Activated CD4-positive, alpha-beta memory T cell treated with anti-CD3 and anti-CD28 coated beads, Interleukin-2, amount 10 ng/mL, durations not matched to agents 7 days and 5 days (primary cell): Measurements from ENCODE around the gene KRTAP10-4. TPM values are rescaled to one million over a fixed set of nuclear protein-coding genes. Genes with fewer than 3 reads are reported as not detected.
"Not testable (repeated sequence)": the region's sequence is repeated elsewhere in the genome, so short reads cannot be mapped to it uniquely, and the experiment has no call there.

Experiments
- CTCF ChIA-PET: fragments of 350-600 bp; sonication (Branson Sonifier 250); formaldehyde crosslinking; loops from one replicate; lab custom pipeline; 2021; ENCODE audit warnings: antibody characterized with exemption, inconsistent platforms; lab: Charles Lee
- POLR2A ChIA-PET: fragments of 350-600 bp; sonication (Branson Sonifier 250); formaldehyde crosslinking; loops from one replicate; lab custom pipeline; 2021; ENCODE audit warnings: antibody characterized with exemption; lab: Charles Lee
- DNase-seq: peaks from one replicate; pipeline ENCODE4 v3.0.0-alpha.2; 2020
- H3K27ac Mint-ChIP-seq: one replicate; pipeline ENCODE4 v1.8.0; 2021; ENCODE audit warnings: mild to moderate bottlenecking, mixed read lengths
- H3K27me3 Mint-ChIP-seq: one replicate; pipeline ENCODE4 v1.8.0; 2021; ENCODE audit warnings: mixed read lengths
- H3K36me3 Mint-ChIP-seq: one replicate; pipeline ENCODE4 v1.8.0; 2021; ENCODE audit warnings: low read depth, mixed read lengths
- H3K4me1 Mint-ChIP-seq: one replicate; pipeline ENCODE4 v1.8.0; 2021; ENCODE audit warnings: mixed read lengths
- H3K4me3 Mint-ChIP-seq: one replicate; pipeline ENCODE4 v1.8.0; 2021; ENCODE audit warnings: mild to moderate bottlenecking, mixed read lengths
- H3K9me3 Mint-ChIP-seq: one replicate; pipeline ENCODE4 v1.8.0; 2021; ENCODE audit warnings: mixed read lengths
- total RNA-seq, 2 experiments: library from RNA; stranded (reverse); gene quantifications; one replicate each; pipeline ENCODE4 v1.2.3, GENCODE V29; 2021

KRTAP10-4 gene
- total RNA-seq, 2 experiments from 2014 or later, result not detected

GRCh38 chr21:44595524-44595923 is 22.0 kb downstream of the KRTAP10-4 start:
- no peaks in the 10 kb centered on the region for H3K4me1 Mint-ChIP-seq
- CTCF ChIA-PET, result interaction anchor here (0.6 to 2.4 kb wide), 3 partner anchors 23 to 198 kb away, joined by 3 to 5 read pairs (median 3); no protein-coding TSS in a partner anchor
- H3K27me3 Mint-ChIP-seq, result peaks cover 13% of the 10 kb centered on the region
- no peaks in the 10 kb centered on the region for H3K9me3 Mint-ChIP-seq
- no peak overlapping the region for H3K27ac Mint-ChIP-seq
- DNase-seq, result no peak
- no peaks in the 10 kb centered on the region for H3K36me3 Mint-ChIP-seq
- no peak overlapping the region for H3K4me3 Mint-ChIP-seq
- POLR2A ChIA-PET, result no interaction called here

DNA sequence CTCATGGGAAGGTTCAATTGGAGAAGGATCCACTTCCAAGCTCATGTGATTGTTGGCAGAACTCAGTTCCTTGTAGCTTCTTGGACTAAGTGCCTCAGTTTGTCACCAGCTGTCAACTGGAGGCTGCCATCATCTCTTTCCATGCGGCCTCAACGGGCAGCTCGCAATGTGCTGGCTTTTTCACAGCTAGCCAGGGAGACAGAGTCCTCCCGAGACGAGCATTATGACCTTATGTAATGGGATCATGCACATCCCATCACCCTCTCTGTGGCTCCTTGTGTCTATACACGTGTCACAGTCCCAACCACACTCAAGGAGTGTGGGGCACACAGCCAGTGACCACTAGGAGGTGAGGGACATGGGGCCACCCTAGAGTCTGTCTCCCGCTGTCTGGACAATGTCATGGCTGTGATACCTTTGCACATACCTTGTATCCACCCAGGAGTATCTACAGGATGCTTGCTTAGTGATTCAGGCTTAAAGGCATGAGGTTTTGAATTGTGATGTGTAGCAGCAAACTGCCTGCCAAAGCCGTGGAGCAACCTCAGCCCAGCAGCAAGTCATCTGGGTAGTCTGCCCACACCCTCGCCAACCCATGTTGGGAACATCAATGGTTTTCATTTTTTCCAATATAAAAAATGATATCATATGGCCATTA is 22.7 kb downstream of the KRTAP10-4 start:
- Mint-ChIP-seq H3K4me1 (no peaks in the 10 kb centered on the region), H3K4me3 (no peak overlapping the region), H3K27me3 (peaks cover 13% of the 10 kb centered on the region), H3K27ac (no peak overlapping the region), H3K9me3 (no peaks in the 10 kb centered on the region), H3K36me3 (no peaks in the 10 kb centered on the region)
- DNase-seq, result no peak
- CTCF ChIA-PET, result interaction anchor here (0.6 to 2.4 kb wide), 3 partner anchors 22 to 197 kb away, joined by 3 to 5 read pairs (median 3); no protein-coding TSS in a partner anchor
- POLR2A ChIA-PET, result no interaction called here

DNA sequence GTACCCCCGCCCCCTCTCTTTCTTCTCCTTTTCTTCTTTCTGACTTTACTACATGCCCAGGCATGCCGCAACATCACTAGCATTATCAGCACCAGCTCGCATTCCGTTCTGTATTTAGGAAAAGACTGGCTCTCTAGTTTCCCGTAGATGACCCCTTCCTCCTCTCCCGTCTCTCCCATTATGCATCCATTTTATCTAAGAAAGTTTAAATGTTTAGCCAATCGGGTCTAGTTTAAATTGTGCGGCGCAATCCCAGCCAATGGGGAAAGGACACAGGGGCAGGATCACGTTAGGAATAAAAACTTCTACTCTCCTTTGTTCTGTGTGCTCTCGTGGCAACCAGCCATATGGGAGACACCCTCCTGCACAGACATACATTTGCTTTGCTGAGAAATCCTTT is 24.5 kb downstream of the KRTAP10-4 start:
- Mint-ChIP-seq H3K4me3 (no peak overlapping the region), H3K9me3 (no peaks in the 10 kb centered on the region), H3K27me3 (peaks cover 13% of the 10 kb centered on the region), H3K27ac (no peak overlapping the region), H3K4me1 (no peaks in the 10 kb centered on the region), H3K36me3 (no peaks in the 10 kb centered on the region)
- ChIA-PET POLR2A (no interaction called here), CTCF (no interaction called here)
- DNase-seq, result no peak

- Mint-ChIP-seq H3K27me3 (peaks cover 15% of the 10 kb centered on the region), H3K9me3 (no peaks in the 10 kb centered on the region), H3K4me3 (no peak overlapping the region), H3K27ac (no peak overlapping the region), H3K36me3 (no peaks in the 10 kb centered on the region), H3K4me1 (no peaks in the 10 kb centered on the region)
- POLR2A ChIA-PET, result no interaction called here
- CTCF ChIA-PET, result no interaction called here
- DNase-seq, result no peak
Measured at GRCh38 chr21:44599264-44600029, 25.9 kb downstream of the KRTAP10-4 start.

GRCh38 chr21:44600118-44600978 is 26.8 kb downstream of the KRTAP10-4 start, which contains the start of gene KRTAP10-7:
TSS of gene KRTAP10-7 (plus strand) at chr21:44600597. CDS start at chr21:44600622, 25 bp downstream.
- H3K9me3 Mint-ChIP-seq, POLR2A ChIA-PET, DNase-seq, CTCF ChIA-PET, H3K4me3 Mint-ChIP-seq, H3K4me1 Mint-ChIP-seq, H3K27ac Mint-ChIP-seq, H3K36me3 Mint-ChIP-seq: not testable (repeated sequence)
- H3K27me3 Mint-ChIP-seq, result peaks cover 21% of the 10 kb centered on the region

DNA sequence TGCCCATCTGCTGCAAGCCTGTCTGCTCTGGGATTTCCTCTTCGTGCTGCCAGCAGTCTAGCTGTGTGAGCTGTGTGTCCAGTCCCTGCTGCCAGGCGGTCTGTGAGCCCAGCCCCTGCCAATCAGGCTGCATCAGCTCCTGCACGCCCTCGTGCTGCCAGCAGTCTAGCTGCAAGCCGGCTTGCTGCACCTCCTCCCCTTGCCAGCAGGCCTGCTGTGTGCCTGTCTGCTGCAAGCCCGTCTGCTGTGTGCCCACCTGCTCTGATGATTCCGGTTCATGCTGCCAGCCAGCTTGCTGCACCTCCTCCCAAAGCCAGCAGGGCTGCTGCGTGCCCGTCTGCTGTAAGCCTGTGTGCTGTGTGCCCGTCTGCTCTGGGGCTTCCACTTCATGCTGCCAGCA is 27.6 kb downstream of the KRTAP10-4 start:
- H3K36me3 Mint-ChIP-seq, POLR2A ChIA-PET, DNase-seq, CTCF ChIA-PET, H3K9me3 Mint-ChIP-seq, H3K27ac Mint-ChIP-seq, H3K4me1 Mint-ChIP-seq, H3K4me3 Mint-ChIP-seq: not testable (repeated sequence)
- H3K27me3 Mint-ChIP-seq, result peaks cover 27% of the 10 kb centered on the region

- DNase-seq, result no peak
- ChIA-PET CTCF (no interaction called here), POLR2A (no interaction called here)
- H3K4me1 Mint-ChIP-seq, result no peaks in the 10 kb centered on the region
- peaks cover 31% of the 10 kb centered on the region for H3K27me3 Mint-ChIP-seq
- H3K36me3 Mint-ChIP-seq, result no peaks in the 10 kb centered on the region
- H3K27ac Mint-ChIP-seq, result no peak overlapping the region
- H3K4me3 Mint-ChIP-seq, result no peak overlapping the region
- H3K9me3 Mint-ChIP-seq, result peaks cover 4% of the 10 kb centered on the region
Measured at GRCh38 chr21:44601596-44602462, 28.3 kb downstream of the KRTAP10-4 start.

DNA sequence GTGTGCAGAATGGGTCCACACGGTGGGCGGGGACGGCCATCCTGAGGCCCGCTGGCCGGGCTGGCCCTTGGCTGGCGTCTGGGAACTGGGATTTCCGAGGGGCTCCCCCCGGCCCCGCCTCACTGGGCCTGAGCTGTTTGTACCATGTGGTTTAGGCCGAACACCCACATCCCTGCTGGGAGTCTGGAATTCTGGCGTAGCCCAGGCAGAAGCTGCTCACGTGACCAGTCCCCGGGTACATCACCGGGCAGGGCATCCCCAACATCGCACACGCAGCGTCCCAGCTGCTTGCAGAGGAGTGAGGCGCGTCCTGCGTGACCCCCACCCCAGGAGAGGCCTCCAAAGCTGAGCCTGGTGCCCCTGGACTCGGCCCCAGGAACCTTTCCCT is 28.9 kb downstream of the KRTAP10-4 start:
- Mint-ChIP-seq H3K36me3 (no peaks in the 10 kb centered on the region), H3K4me3 (no peak overlapping the region), H3K9me3 (peaks cover 4% of the 10 kb centered on the region), H3K27me3 (peaks cover 31% of the 10 kb centered on the region), H3K4me1 (no peaks in the 10 kb centered on the region), H3K27ac (no peak overlapping the region)
- no peak for DNase-seq
- ChIA-PET POLR2A (no interaction called here), CTCF (no interaction called here)

GRCh38 chr21:44603109-44603875 is 29.8 kb downstream of the KRTAP10-4 start:
- ChIA-PET POLR2A (no interaction called here), CTCF (no interaction called here)
- no peaks in the 10 kb centered on the region for H3K4me1 Mint-ChIP-seq
- H3K4me3 Mint-ChIP-seq, result no peak overlapping the region
- H3K27ac Mint-ChIP-seq, result no peak overlapping the region
- no peaks in the 10 kb centered on the region for H3K36me3 Mint-ChIP-seq
- H3K27me3 Mint-ChIP-seq, result peaks cover 24% of the 10 kb centered on the region
- no peak for DNase-seq
- H3K9me3 Mint-ChIP-seq, result peaks cover 4% of the 10 kb centered on the region

DNA sequence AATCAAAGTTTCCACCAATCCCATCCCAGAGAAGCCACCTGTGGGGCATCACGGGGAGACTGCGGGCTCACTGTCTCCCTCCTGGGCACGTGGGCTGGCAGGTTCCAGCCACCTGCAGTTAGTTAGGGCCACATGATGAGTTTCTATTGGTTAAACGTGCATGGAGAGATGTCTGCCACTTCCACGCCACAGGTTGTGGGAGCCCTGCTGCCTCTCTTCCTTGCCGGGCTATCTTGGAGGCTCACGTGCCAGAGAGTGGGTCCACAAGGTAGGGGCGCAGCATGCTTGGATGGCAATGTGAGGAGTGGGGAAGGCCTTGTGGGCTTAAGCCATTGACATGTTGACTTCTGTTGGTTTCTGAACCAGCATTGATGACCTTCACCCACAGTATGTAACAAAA is 30.4 kb downstream of the KRTAP10-4 start:
- Mint-ChIP-seq H3K36me3 (peaks cover 1% of the 10 kb centered on the region), H3K9me3 (peaks cover 6% of the 10 kb centered on the region), H3K4me1 (no peaks in the 10 kb centered on the region), H3K4me3 (no peak overlapping the region), H3K27me3 (peaks cover 22% of the 10 kb centered on the region), H3K27ac (no peak overlapping the region)
- DNase-seq, result no peak
- ChIA-PET POLR2A (no interaction called here), CTCF (no interaction called here)

- Mint-ChIP-seq H3K4me3 (no peak overlapping the region), H3K4me1 (no peaks in the 10 kb centered on the region), H3K27me3 (peaks cover 29% of the 10 kb centered on the region), H3K36me3 (peaks cover 10% of the 10 kb centered on the region), H3K9me3 (peaks cover 28% of the 10 kb centered on the region), H3K27ac (no peak overlapping the region)
- DNase-seq, result no peak
- POLR2A ChIA-PET, result no interaction called here
- CTCF ChIA-PET, result no interaction called here
Measured at GRCh38 chr21:44606495-44606894, 33.0 kb downstream of the KRTAP10-4 start.

GRCh38 chr21:44609193-44609592 is 35.7 kb downstream of the KRTAP10-4 start:
- ChIA-PET CTCF (no interaction called here), POLR2A (interaction anchor here (1.8 kb wide), 1 partner anchor 10 kb away, joined by 4 read pairs; no protein-coding TSS in a partner anchor)
- no peak for DNase-seq
- Mint-ChIP-seq H3K27ac (no peak overlapping the region), H3K4me1 (no peaks in the 10 kb centered on the region), H3K27me3 (peaks cover 29% of the 10 kb centered on the region), H3K36me3 (peaks cover 10% of the 10 kb centered on the region), H3K9me3 (peaks cover 36% of the 10 kb centered on the region), H3K4me3 (no peak overlapping the region)
